Activated CD4-positive, alpha-beta T cell treated with anti-CD3 and anti-CD28 coated beads for 36 hours (primary cell): ENCODE measurements around the gene GDPD2. TPM values are rescaled to one million over a fixed set of nuclear protein-coding genes. Genes with fewer than 3 reads are reported as not detected.
A peak's percentile ranks its signal among the peaks of the same experiment; 100 is the strongest.

Experiments
- ATAC-seq: fragments of 200-7000 bp; cut with Tn5 transposase; one replicate; pipeline ENCODE4 v1.10.0; 2021; ENCODE audit warnings: mild to moderate bottlenecking, moderate library complexity
- CTCF ChIA-PET: fragments of 350-600 bp; sonication (Branson Sonifier 250); formaldehyde crosslinking; loops from one replicate; lab custom pipeline; 2021; ENCODE audit warnings: antibody characterized with exemption; lab: Charles Lee
- POLR2A ChIA-PET: fragments of 350-600 bp; sonication (Branson Sonifier 250); formaldehyde crosslinking; loops from one replicate; lab custom pipeline; 2021; ENCODE audit warnings: antibody characterized with exemption, inconsistent platforms; lab: Charles Lee
- DNase-seq: peaks from one replicate; pipeline ENCODE4 v3.0.0-alpha.2; 2020
- H3K27ac Mint-ChIP-seq: one replicate; pipeline ENCODE4 v1.8.0; 2021; ENCODE audit warnings: mixed read lengths
- H3K27me3 Mint-ChIP-seq: one replicate; pipeline ENCODE4 v1.8.0; 2021; ENCODE audit warnings: mixed read lengths
- H3K36me3 Mint-ChIP-seq: one replicate; pipeline ENCODE4 v1.8.0; 2021; ENCODE audit warnings: low read depth, mixed read lengths
- H3K4me1 Mint-ChIP-seq: one replicate; pipeline ENCODE4 v1.8.0; 2021; ENCODE audit warnings: mixed read lengths
- H3K4me3 Mint-ChIP-seq: one replicate; pipeline ENCODE4 v1.8.0; 2021; ENCODE audit warnings: mild to moderate bottlenecking, moderate library complexity, mixed read lengths
- H3K9me3 Mint-ChIP-seq: one replicate; pipeline ENCODE4 v1.8.0; 2021; ENCODE audit warnings: low read depth, mixed read lengths
- intact Hi-C, 2 experiments: fragments of 100-400 bp; cut with DNase I in 1 of 2; cut with micrococcal nuclease in 1 of 2; formaldehyde crosslinking; loops; one replicate each; pipeline versions ENCODE4 v1.14.2 to v1.15.1; 2022 to 2024; cut with DNase I, micrococcal nuclease
- total RNA-seq, 2 experiments: library from RNA; stranded (reverse); gene quantifications; one replicate each; pipeline ENCODE4 v1.2.3, GENCODE V29; 2021

The GDPD2 gene
- total RNA-seq, 2 experiments from 2014 or later: 0.11 TPM; not detected in 1

DNA sequence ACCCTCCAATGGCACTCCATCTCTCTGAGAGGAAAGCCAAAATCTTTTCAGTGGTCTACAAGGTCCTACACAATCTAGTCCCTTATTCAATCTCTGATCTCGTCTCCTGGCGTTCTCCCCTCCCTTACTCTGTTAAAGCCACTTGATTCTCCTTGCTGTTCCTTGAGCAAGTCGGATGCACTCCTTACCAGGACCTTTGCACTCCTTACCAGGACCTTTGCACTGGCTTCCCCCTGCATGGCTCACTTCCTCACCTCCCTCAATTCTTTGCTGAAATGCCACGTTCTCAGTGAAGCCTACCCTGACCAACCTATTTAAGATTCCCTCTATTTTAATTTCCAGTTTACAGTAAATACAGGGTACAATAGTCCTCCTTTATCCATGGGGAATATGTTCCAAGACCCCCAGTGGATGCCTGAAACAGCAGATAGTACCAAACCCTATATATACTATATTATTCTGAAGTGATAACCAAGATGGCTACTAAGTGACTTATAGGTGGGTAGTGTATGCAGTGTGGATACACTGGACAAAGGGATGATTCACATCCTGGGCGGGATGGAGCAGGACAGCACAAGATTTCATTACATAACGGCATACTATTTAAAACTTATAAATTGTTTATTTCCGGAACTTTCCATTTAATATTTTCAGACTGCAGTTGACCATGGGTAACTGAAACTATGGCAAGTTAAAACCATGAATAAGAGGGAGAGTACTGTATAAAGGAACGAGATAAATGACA lies 15.0 kb downstream of the GDPD2 start:
- POLR2A ChIA-PET: no interaction called here
- ATAC-seq: no peak
- intact Hi-C loops: loop anchor here (5.0 to 10.0 kb wide), 2 partner anchors 303 to 744 kb away; partner anchors contain the start of gene IGBP1 (in 1 of the 2)
- Mint-ChIP-seq H3K9me3 (no peaks in the 10 kb centered on the region), H3K4me3 (no peak overlapping the region), H3K27ac (no peak overlapping the region), H3K36me3 (no peaks in the 10 kb centered on the region), H3K4me1 (peaks cover 14% of the 10 kb centered on the region), H3K27me3 (peaks cover 30% of the 10 kb centered on the region)
- DNase-seq: no peak
- CTCF ChIA-PET: interaction anchor here (0.6 kb wide), 1 partner anchor 363 kb away, joined by 3 read pairs; no protein-coding TSS in a partner anchor

DNA sequence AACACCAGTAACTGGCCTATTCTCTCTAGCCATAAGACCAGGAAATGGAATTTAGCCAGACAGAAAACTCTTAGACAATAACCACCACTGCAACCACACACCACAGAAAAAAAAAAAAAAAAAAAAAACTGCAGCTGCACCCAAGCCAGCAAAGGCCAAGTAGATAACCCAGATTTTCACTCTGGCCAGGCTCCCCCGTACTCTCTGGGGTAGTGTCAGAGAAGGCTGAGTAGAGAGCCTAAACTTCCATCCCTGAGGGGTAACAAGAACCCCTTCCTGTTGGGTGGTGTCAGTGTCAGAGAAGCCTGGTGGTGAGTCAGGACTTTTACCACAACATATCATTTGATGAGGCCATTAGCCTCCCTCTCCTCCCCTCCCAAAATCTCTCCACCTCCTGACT lies 15.9 kb downstream of the GDPD2 start:
- H3K9me3 Mint-ChIP-seq: no peaks in the 10 kb centered on the region
- H3K4me1 Mint-ChIP-seq: peaks cover 8% of the 10 kb centered on the region
- H3K27me3 Mint-ChIP-seq: peaks cover 31% of the 10 kb centered on the region
- no peak for ATAC-seq
- H3K27ac Mint-ChIP-seq: no peak overlapping the region
- H3K4me3 Mint-ChIP-seq: no peak overlapping the region
- intact Hi-C loops: loop anchor here (5.0 to 10.0 kb wide), 2 partner anchors 304 to 743 kb away; partner anchors contain the start of gene IGBP1 (in 1 of the 2)
- ChIA-PET CTCF (interaction anchor here (0.6 kb wide), 1 partner anchor 362 kb away, joined by 3 read pairs; no protein-coding TSS in a partner anchor), POLR2A (no interaction called here)
- H3K36me3 Mint-ChIP-seq: no peaks in the 10 kb centered on the region
- no peak for DNase-seq

DNA sequence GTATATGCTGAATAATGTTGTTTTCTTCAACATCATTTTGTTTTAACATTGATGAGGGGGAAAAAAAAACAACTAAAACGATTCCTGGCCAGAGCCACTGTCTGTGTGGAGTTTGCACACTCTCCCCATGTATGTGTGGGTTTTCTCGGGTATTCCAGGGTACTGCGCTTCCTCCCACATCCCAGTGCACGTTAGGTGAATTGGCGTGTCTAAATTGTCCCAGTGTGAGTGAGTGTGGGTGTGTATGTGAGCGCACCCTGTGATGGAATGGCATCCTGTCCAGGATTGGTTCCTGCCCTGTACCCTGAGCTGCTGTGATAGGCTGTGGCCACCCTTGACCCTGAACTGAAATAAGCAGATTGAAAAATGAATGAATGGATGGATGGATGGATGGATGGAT lies 19.1 kb downstream of the GDPD2 start:
- H3K27ac Mint-ChIP-seq: no peak overlapping the region
- ChIA-PET POLR2A (no interaction called here), CTCF (no interaction called here)
- H3K4me3 Mint-ChIP-seq: no peak overlapping the region
- DNase-seq: no peak
- H3K27me3 Mint-ChIP-seq: peaks cover 35% of the 10 kb centered on the region
- intact Hi-C loops: no loop called here
- no peaks in the 10 kb centered on the region for H3K36me3 Mint-ChIP-seq
- no peak for ATAC-seq
- H3K9me3 Mint-ChIP-seq: no peaks in the 10 kb centered on the region
- H3K4me1 Mint-ChIP-seq: peaks cover 3% of the 10 kb centered on the region

DNA sequence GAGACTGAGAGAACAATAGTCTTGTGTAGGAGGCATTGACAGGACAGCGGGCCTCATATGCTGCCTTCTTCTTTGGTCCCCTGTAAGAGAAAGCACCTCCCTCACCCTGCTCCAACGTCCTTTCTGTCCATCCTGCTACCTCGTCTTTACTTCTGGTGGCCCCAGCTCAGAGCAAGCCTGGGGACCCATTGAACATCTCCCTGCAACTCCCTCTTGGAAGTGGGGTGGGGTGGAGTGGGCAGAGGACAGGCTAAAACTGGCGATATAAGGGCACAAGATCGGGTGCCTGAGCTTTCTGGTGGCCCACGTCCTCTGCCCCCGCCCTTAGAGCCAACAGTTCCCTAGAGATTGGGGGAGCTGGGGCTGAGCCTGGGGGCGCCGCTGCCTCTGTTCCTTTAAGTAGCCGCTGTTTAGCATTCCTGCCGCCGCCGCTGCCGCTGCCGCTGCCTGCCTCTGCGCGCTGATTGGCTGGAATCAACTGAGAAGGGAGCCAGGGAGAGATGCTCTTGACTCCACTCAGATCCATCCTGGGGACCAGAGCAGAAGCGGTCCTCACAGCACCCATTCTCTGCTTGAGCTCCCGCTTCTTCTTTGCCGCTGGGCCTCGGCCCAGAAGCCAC lies 21.3 kb downstream of the GDPD2 start, which contains the start of gene DLG3:
DLG3 (plus strand) TSS at position 510 of the 620 bp plus-strand sequence. CDS start 367 bp downstream, outside the sequence.
- CTCF ChIA-PET: interaction anchor here (0.7 to 0.8 kb wide), 3 partner anchors 11 to 667 kb away, joined by 3 to 4 read pairs (median 3); no protein-coding TSS in a partner anchor
- H3K27me3 Mint-ChIP-seq: peaks cover 23% of the 10 kb centered on the region
- peak within 1 kb of the TSS; percentile 43 for H3K4me3 Mint-ChIP-seq
- H3K9me3 Mint-ChIP-seq: no peaks in the 10 kb centered on the region
- peak; percentile 70 for ATAC-seq
- H3K27ac Mint-ChIP-seq: no peak within 1 kb of the TSS
- no peaks in the 10 kb centered on the region for H3K4me1 Mint-ChIP-seq
- intact Hi-C loops: no loop called here
- DNase-seq: peak; percentile 52
- H3K36me3 Mint-ChIP-seq: no peaks in the 10 kb centered on the region
- POLR2A ChIA-PET: no interaction called here

DNA sequence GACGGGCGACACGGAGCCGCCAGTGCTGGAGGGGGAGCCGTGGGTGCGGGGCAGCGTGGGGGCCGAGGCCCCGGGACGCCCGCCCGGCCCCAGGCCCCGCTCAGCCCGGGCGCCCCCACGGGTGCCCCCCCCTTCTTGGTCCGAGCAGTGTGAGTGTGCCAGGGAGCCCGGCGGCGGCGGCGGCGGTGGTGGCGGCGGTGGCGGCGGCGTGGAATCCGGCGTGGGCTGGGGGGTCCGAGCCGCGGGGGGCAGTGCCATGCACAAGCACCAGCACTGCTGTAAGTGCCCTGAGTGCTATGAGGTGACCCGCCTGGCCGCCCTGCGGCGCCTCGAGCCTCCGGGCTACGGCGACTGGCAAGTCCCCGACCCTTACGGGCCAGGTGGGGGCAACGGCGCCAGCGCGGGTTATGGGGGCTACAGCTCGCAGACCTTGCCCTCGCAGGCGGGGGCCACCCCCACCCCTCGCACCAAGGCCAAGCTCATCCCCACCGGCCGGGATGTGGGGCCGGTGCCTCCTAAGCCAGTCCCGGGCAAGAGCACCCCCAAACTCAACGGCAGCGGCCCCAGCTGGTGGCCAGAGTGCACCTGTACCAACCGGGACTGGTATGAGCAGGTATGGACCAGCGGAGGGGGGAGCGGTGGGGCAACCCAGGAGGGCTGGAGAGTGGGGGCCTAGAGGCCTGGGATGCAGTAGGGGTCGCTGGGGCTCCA lies 22.0 kb downstream of the GDPD2 start:
- Mint-ChIP-seq H3K27ac (no peak overlapping the region), H3K27me3 (peaks cover 22% of the 10 kb centered on the region), H3K4me1 (no peaks in the 10 kb centered on the region), H3K36me3 (no peaks in the 10 kb centered on the region), H3K4me3 (peak overlapping the region; percentile 43), H3K9me3 (no peaks in the 10 kb centered on the region)
- ATAC-seq (no peak), DNase-seq (no peak)
- intact Hi-C loops: no loop called here
- POLR2A ChIA-PET: no interaction called here
- CTCF ChIA-PET: interaction anchor here (0.7 to 0.8 kb wide), 2 partner anchors 12 to 221 kb away, joined by 3 to 4 read pairs; no protein-coding TSS in a partner anchor

DNA sequence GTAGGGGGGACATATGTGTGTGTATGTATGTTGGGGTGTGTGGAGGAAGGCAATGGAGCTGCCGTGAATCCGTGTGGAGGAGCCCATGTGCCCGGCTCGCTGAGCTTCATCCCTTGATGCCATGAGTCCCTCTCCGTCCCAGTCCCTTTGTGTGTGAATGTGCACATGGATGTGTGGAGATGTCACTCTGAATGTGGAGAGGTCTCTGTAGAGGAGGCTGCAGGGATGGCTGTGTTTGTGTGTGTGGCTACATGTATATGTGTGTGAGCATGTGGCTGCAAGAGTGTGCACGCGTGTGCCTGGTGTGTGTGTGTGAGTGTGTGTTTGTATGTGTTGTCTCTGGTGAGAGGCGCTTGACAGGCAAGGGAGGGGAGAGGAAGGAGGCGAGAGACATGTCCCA lies 22.8 kb downstream of the GDPD2 start:
- no peaks in the 10 kb centered on the region for H3K4me1 Mint-ChIP-seq
- no peaks in the 10 kb centered on the region for H3K36me3 Mint-ChIP-seq
- peaks cover 20% of the 10 kb centered on the region for H3K27me3 Mint-ChIP-seq
- POLR2A ChIA-PET: interaction anchor here (0.5 kb wide), 1 partner anchor 268 kb away, joined by 5 read pairs; no protein-coding TSS in a partner anchor
- no peak for DNase-seq
- no peak overlapping the region for H3K4me3 Mint-ChIP-seq
- no peaks in the 10 kb centered on the region for H3K9me3 Mint-ChIP-seq
- intact Hi-C loops: no loop called here
- no peak for ATAC-seq
- CTCF ChIA-PET: interaction anchor here (1.1 kb wide), 1 partner anchor 11 kb away, joined by 3 read pairs; no protein-coding TSS in a partner anchor
- no peak overlapping the region for H3K27ac Mint-ChIP-seq

DNA sequence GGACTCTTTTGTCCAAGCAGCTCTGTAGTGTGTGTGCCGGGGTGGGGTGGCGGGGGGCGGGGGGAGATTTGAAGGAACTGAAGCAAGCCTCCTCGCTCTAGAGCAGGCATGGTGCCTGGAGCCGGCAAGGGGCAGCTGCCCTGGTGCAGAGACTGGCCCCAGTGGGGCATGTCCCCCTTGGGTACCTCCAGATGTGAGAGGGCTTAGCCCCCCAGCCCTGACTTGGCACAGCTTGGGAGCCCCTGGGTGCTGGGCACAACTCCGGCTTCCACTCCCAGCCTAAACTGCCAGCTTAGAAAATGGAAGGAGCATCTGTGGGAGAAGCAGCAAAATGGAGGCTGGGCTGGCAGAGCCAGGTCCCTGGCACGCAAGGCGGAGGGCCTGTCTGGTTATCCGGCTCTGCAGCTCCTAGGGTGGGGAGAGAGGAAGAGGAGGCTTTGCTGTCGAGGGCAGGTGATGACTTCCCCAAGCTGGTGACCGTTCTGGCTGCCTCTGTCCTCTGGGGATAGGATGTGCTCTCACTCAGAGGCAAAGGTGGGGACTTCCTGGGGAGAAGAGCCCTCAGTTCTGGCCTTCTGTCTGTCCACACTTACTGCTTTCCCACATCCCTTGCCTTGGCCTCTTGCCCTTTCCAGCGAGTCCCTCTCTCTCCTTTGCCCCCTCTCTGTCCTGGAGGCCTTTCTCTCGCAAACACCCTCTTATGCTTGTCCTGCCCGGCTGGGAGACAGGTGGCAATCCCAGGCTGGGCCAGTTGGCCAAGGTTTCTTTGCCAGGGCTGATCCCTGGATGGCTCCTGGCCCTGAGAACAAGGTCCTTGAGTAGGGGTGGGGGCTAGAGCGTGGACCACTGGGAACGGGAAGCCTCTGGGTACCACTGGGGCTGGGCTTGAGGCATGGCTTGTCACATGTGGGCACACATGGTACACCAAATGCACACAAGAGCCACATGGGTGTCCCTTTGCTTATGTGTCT lies 23.6 kb downstream of the GDPD2 start:
- intact Hi-C loops: no loop called here
- CTCF ChIA-PET: interaction anchor here (1.1 kb wide), 1 partner anchor 11 kb away, joined by 3 read pairs; no protein-coding TSS in a partner anchor
- H3K4me1 Mint-ChIP-seq: no peaks in the 10 kb centered on the region
- H3K27me3 Mint-ChIP-seq: peaks cover 15% of the 10 kb centered on the region
- DNase-seq (no peak), ATAC-seq (no peak)
- no peaks in the 10 kb centered on the region for H3K36me3 Mint-ChIP-seq
- H3K27ac Mint-ChIP-seq: no peak overlapping the region
- POLR2A ChIA-PET: interaction anchor here (0.5 kb wide), 1 partner anchor 269 kb away, joined by 5 read pairs; no protein-coding TSS in a partner anchor
- H3K4me3 Mint-ChIP-seq: no peak overlapping the region
- H3K9me3 Mint-ChIP-seq: no peaks in the 10 kb centered on the region

DNA sequence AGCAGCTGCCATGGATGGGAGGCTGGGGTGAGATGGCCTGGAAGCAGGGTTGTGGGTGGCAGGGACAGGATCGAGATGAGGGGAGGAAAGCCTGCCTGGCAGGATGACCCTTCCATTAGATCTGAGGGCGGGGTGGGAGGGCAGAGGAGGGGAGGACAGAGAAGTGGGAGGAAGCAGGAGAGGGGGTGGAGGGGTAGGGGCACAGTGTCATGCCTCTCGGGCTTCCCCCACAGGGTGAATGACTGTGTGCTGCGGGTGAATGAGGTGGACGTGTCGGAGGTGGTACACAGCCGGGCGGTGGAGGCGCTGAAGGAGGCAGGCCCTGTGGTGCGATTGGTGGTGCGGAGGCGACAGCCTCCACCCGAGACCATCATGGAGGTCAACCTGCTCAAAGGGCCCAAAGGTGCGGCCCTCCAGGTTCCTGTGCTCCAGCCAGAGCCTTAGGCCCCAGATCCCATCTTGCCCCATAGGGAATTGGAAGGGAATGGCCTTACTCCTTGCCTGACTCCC lies 26.4 kb downstream of the GDPD2 start:
- H3K27ac Mint-ChIP-seq: no peak overlapping the region
- ChIA-PET POLR2A (no interaction called here), CTCF (no interaction called here)
- ATAC-seq (no peak), DNase-seq (no peak)
- H3K4me1 Mint-ChIP-seq: peaks cover 9% of the 10 kb centered on the region
- intact Hi-C loops: no loop called here
- H3K27me3 Mint-ChIP-seq: peaks cover 5% of the 10 kb centered on the region
- H3K4me3 Mint-ChIP-seq: no peak overlapping the region
- no peaks in the 10 kb centered on the region for H3K9me3 Mint-ChIP-seq
- no peaks in the 10 kb centered on the region for H3K36me3 Mint-ChIP-seq

DNA sequence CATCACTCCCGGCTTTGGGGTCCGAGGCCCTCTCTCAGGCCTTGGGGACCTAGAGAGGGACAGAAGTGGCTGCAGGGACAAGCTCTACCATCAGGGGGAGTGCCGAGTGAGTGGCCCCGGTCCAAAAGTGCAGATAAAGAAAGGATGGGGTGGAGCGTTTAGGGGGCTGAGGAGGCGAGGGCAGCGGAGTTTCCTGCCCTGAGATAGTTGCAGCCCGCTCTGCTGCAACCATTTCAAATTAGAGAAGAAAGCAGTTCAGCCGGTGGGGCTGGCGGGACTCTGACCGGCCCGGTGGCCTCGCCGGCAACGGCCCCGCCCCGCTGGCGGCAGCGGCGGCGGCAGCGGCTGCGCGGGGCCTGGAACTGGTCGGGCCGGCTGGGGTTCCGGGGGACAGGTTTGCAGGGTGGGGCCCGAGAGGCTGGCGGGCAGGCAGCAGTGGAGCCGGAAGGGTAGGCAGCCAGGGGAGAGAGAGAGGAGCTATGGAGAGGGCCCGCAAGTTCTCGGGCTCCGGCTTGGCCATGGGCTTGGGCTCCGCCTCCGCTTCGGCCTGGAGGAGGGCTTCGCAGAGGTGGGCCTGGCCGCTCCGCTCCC lies 29.1 kb downstream of the GDPD2 start:
- H3K4me3 Mint-ChIP-seq: peak overlapping the region; percentile 72
- peak overlapping the region; percentile 78 for H3K27ac Mint-ChIP-seq
- DNase-seq (peak; percentile 74), ATAC-seq (peak; percentile 44)
- intact Hi-C loops: loop anchor here (1.0 to 10.0 kb wide), 4 partner anchors 53 to 510 kb away; no protein-coding TSS in a partner anchor
- ChIA-PET POLR2A (no interaction called here), CTCF (interaction anchor here (0.7 to 2.2 kb wide), 5 partner anchors 20 to 266 kb away, joined by 3 to 10 read pairs (median 4); partner anchors contain the start of genes KIF4A and PDZD11)
- H3K4me1 Mint-ChIP-seq: peaks cover 26% of the 10 kb centered on the region
- H3K9me3 Mint-ChIP-seq: no peaks in the 10 kb centered on the region
- peaks cover 3% of the 10 kb centered on the region for H3K36me3 Mint-ChIP-seq
- no peaks in the 10 kb centered on the region for H3K27me3 Mint-ChIP-seq
